ENCODE results near the gene ASS1. TPM values are rescaled to one million over a fixed set of nuclear protein-coding genes. Genes with fewer than 3 reads are reported as not detected.
A peak's percentile ranks its signal among the peaks of the same experiment; 100 is the strongest.

The ASS1 gene
- polyA plus RNA-seq, 1 experiment: 99.5 TPM

- ChIA-PET CTCF (interaction anchor here (1.0 to 1.8 kb wide), 2 partner anchors 9 to 231 kb away, joined by 4 to 5 read pairs; no protein-coding TSS in a partner anchor), POLR2A (no interaction called here)
- H3K27me3 ChIP-seq (ENCODE audit: control insufficient read depth, insufficient read depth, low read length): no peaks in the 10 kb centered on the region
- no peak overlapping the region for H3K4me3 ChIP-seq (ENCODE audit: low read depth, low read length)
- no peaks in the 10 kb centered on the region; the same call in 1 of the 2 replicates for H3K9me3 ChIP-seq (ENCODE audit: control insufficient read depth, insufficient read depth, low read length)
- peak; percentile 89 for DNase-seq (ENCODE audit: low read depth, low spot score)
- TF ChIP-seq CTCF (IDR thresholded peaks at IDR 0.05; ENCODE audit: low read depth, low read length): peak; percentile 65
- H3K27ac ChIP-seq (ENCODE audit: low read depth, low read length): peak overlapping the region; percentile 31
Measured at GRCh38 chr9:130451509-130452388, 7.0 kb downstream of the ASS1 start.

- Histone ChIP-seq H3K9me3 (ENCODE audit: control insufficient read depth, insufficient read depth, low read length) (no peaks in the 10 kb centered on the region; the same call in 1 of the 2 replicates), H3K27ac (ENCODE audit: low read depth, low read length) (no peak overlapping the region), H3K4me3 (ENCODE audit: low read depth, low read length) (no peak overlapping the region), H3K27me3 (ENCODE audit: control insufficient read depth, insufficient read depth, low read length) (no peaks in the 10 kb centered on the region)
- no peak for TF ChIP-seq CTCF (IDR thresholded peaks at IDR 0.05; ENCODE audit: low read depth, low read length)
- ChIA-PET POLR2A (no interaction called here), CTCF (interaction anchor here (1.0 to 1.8 kb wide), 3 partner anchors 8 to 231 kb away, joined by 3 to 5 read pairs (median 4); no protein-coding TSS in a partner anchor)
- DNase-seq (ENCODE audit: low read depth, low spot score): no peak
Measured at GRCh38 chr9:130452835-130453234, 8.1 kb downstream of the ASS1 start.

- H3K4me3 ChIP-seq (ENCODE audit: low read depth, low read length): no peak overlapping the region
- TF ChIP-seq CTCF (IDR thresholded peaks at IDR 0.05; ENCODE audit: low read depth, low read length): no peak
- no peak overlapping the region for H3K27ac ChIP-seq (ENCODE audit: low read depth, low read length)
- H3K27me3 ChIP-seq (ENCODE audit: control insufficient read depth, insufficient read depth, low read length): no peaks in the 10 kb centered on the region
- peaks cover 5% of the 10 kb centered on the region for H3K9me3 ChIP-seq (ENCODE audit: control insufficient read depth, insufficient read depth, low read length)
- ChIA-PET CTCF (interaction anchor here (1.3 to 1.8 kb wide), 2 partner anchors 229 to 231 kb away, joined by 3 to 4 read pairs; no protein-coding TSS in a partner anchor), POLR2A (no interaction called here)
- no peak for DNase-seq (ENCODE audit: low read depth, low spot score)
Measured at GRCh38 chr9:130453487-130453886, 8.7 kb downstream of the ASS1 start.

- H3K27ac ChIP-seq (ENCODE audit: low read depth, low read length): no peak overlapping the region
- DNase-seq (ENCODE audit: low read depth, low spot score): no peak
- no peaks in the 10 kb centered on the region for H3K27me3 ChIP-seq (ENCODE audit: control insufficient read depth, insufficient read depth, low read length)
- no peak for TF ChIP-seq CTCF (IDR thresholded peaks at IDR 0.05; ENCODE audit: low read depth, low read length)
- peaks cover 6% of the 10 kb centered on the region for H3K9me3 ChIP-seq (ENCODE audit: control insufficient read depth, insufficient read depth, low read length)
- CTCF ChIA-PET: interaction anchor here (1.3 to 1.8 kb wide), 2 partner anchors 228 to 230 kb away, joined by 3 to 4 read pairs; no protein-coding TSS in a partner anchor
- H3K4me3 ChIP-seq (ENCODE audit: low read depth, low read length): no peak overlapping the region
- POLR2A ChIA-PET: no interaction called here
Measured at GRCh38 chr9:130454096-130454811, 9.5 kb downstream of the ASS1 start.
